ENCODE data around the gene CDK17.
"Not testable (repeated sequence)": the region's sequence is repeated elsewhere in the genome, so short reads cannot be mapped to it uniquely, and the experiment has no call there.

CDK17 gene

DNA sequence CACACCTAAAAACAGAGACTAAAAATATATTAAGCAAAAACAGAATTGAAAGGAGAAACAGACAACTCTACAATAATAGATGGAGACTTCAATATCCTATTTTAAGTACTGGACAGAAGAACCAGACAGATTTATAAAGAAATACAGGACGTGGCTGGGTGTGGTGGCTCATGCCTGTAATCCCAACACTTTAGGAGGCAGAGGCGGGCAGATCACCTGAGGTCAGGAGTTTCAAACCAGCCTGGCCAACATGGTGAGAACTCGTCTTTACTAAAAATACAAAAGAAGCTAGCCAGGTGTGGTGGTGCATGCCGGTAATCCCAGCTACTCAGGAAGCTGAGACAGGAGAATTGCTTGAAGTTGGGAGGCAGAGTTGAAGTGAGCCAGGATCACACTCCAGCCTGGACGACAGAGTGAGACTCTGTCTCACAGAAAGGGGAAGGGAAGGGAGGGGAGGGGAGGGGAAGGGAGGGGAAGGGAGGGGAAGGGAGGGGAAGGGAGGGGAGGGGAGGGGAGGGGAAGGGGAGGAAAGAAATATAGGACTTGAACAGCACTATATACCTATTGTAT is 53.0 kb downstream of the CDK17 start:
- Histone ChIP-seq H3K4me1 (ENCODE audit: insufficient read depth, low read length) (0 out of 2 replicates have a peak, but pooled peaks cover 3% of the 10 kb centered on the region), H3K9me3 (ENCODE audit: insufficient read depth, low read depth, low read length) (0 out of 2 replicates have a peak, but pooled peaks cover 7% of the 10 kb centered on the region), H3K9ac (ENCODE audit: low read depth, low read length) (no peak overlapping the region), H3K27ac (ENCODE audit: low read length) (no peak overlapping the region), H3K27me3 (ENCODE audit: insufficient read depth, low read length) (no peaks in the 10 kb centered on the region), H3K4me3 (ENCODE audit: low read length) (no peak overlapping the region), H3K36me3 (ENCODE audit: insufficient read depth, low read depth, low read length) (no peaks in the 10 kb centered on the region; the same call in 1 of the 2 replicates)

GRCh38 chr12:96346716-96347115 is 53.5 kb downstream of the CDK17 start:
- not testable (repeated sequence) for H3K4me1 ChIP-seq (ENCODE audit: insufficient read depth, low read length); H3K4me3 ChIP-seq (ENCODE audit: low read length); H3K27me3 ChIP-seq (ENCODE audit: insufficient read depth, low read length); H3K9ac ChIP-seq (ENCODE audit: low read depth, low read length); H3K27ac ChIP-seq (ENCODE audit: low read length); H3K9me3 ChIP-seq (ENCODE audit: insufficient read depth, low read depth, low read length); H3K36me3 ChIP-seq (ENCODE audit: insufficient read depth, low read depth, low read length)

DNA sequence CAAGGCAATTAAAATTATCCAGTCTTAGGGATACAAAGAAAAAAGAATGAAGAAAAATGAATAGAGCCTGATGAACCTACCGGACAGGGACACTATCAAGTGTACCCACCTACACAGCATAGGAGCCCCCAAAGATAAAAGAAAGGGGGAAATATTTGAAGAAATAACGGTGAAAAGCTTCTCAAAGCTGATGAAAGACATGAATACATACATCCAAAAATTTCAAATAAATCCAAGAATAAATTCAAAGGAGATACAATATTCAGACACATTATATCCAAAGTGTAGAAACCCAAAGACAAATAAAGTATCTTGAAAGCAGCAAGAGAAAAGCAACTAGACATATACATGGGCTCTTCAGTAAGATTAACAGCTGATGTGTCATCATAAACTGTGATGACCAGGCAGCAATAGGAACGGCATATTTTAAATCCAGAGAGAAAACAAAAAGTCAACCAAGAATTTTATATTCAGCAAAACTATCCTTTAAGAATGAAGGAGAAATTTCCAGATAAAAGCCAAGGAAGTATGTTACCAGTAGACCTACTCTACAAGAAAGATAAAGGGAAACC is 56.0 kb downstream of the CDK17 start:
- no peaks in the 10 kb centered on the region; the same call in 1 of the 2 replicates for H3K36me3 ChIP-seq (ENCODE audit: insufficient read depth, low read depth, low read length)
- no peak overlapping the region for H3K4me3 ChIP-seq (ENCODE audit: low read length)
- 0 out of 2 replicates have a peak, but pooled peaks cover 3% of the 10 kb centered on the region for H3K4me1 ChIP-seq (ENCODE audit: insufficient read depth, low read length)
- no peaks in the 10 kb centered on the region for H3K27me3 ChIP-seq (ENCODE audit: insufficient read depth, low read length)
- H3K9ac ChIP-seq (ENCODE audit: low read depth, low read length): no peak overlapping the region
- H3K27ac ChIP-seq (ENCODE audit: low read length): no peak overlapping the region
- 0 out of 2 replicates have a peak, but pooled peaks cover 7% of the 10 kb centered on the region for H3K9me3 ChIP-seq (ENCODE audit: insufficient read depth, low read depth, low read length)

GRCh38 chr12:96343347-96343954 is 56.8 kb downstream of the CDK17 start:
- H3K9me3 ChIP-seq (ENCODE audit: insufficient read depth, low read depth, low read length): 0 out of 2 replicates have a peak, but pooled peaks cover 7% of the 10 kb centered on the region
- 0 out of 2 replicates have a peak, but pooled peaks cover 3% of the 10 kb centered on the region for H3K4me1 ChIP-seq (ENCODE audit: insufficient read depth, low read length)
- no peaks in the 10 kb centered on the region for H3K27me3 ChIP-seq (ENCODE audit: insufficient read depth, low read length)
- no peak overlapping the region for H3K4me3 ChIP-seq (ENCODE audit: low read length)
- H3K36me3 ChIP-seq (ENCODE audit: insufficient read depth, low read depth, low read length): no peaks in the 10 kb centered on the region; the same call in 1 of the 2 replicates
- H3K27ac ChIP-seq (ENCODE audit: low read length): no peak overlapping the region
- no peak overlapping the region for H3K9ac ChIP-seq (ENCODE audit: low read depth, low read length)

GRCh38 chr12:96339666-96340065 is 60.6 kb downstream of the CDK17 start:
- not testable (repeated sequence) for H3K4me1 ChIP-seq (ENCODE audit: insufficient read depth, low read length); H3K4me3 ChIP-seq (ENCODE audit: low read length); H3K36me3 ChIP-seq (ENCODE audit: insufficient read depth, low read depth, low read length); H3K9ac ChIP-seq (ENCODE audit: low read depth, low read length); H3K27me3 ChIP-seq (ENCODE audit: insufficient read depth, low read length); H3K27ac ChIP-seq (ENCODE audit: low read length)
- peaks cover 18% of the 10 kb centered on the region; the same call in 1 of the 2 replicates for H3K9me3 ChIP-seq (ENCODE audit: insufficient read depth, low read depth, low read length)

DNA sequence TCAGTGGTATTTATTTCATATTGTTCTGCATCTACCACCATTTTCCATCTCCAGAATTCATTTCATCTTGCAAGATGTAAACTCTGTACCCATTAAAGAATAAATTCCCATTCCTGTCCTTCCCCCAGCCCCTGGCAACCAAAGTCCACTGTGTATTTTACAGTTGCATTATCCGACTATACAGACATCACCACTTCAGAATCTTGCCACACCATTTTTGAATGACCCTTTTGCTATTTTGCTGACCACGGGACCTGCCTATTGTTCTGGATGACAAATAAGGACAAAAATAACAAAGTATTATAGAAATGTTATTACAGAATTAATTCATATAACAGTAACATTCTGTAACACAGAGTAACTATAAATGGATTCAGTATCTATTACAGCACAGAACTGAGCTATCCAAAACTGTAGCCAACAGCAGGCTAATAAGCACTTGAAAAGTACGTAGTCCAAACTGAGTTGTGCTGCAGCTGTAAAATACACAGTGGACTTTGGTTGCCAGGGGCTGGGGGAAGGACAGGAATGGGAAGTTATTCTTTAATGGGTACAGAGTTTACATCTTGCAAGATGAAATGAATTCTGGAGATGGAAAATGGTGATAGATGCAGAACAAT is 61.3 kb downstream of the CDK17 start:
- H3K9me3 ChIP-seq (ENCODE audit: insufficient read depth, low read depth, low read length): peaks cover 11% of the 10 kb centered on the region; the same call in 1 of the 2 replicates
- no peak overlapping the region for H3K27ac ChIP-seq (ENCODE audit: low read length)
- H3K27me3 ChIP-seq (ENCODE audit: insufficient read depth, low read length): no peaks in the 10 kb centered on the region
- H3K9ac ChIP-seq (ENCODE audit: low read depth, low read length): no peak overlapping the region
- H3K36me3 ChIP-seq (ENCODE audit: insufficient read depth, low read depth, low read length): no peaks in the 10 kb centered on the region
- H3K4me3 ChIP-seq (ENCODE audit: low read length): no peak overlapping the region
- H3K4me1 ChIP-seq (ENCODE audit: insufficient read depth, low read length): 0 out of 2 replicates have a peak, but pooled peaks cover 2% of the 10 kb centered on the region

DNA sequence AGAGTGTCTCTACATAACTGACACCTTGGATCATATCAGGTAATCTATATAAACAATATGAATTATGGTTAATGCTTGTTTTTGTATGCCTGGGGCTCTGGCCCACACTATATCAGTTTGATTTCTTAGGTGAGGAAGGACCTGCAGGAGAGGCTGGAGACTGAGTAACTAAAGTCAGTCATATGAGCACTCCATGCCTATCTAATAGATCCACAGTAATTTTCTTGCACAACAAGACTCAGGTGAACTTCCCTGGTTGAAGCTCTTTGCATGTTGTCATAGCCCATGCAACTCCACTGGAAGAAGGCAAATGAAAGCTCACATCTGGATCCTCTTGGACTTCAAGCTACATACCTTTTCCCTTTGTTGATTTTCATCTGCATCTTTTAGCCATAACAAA is 62.3 kb downstream of the CDK17 start:
- Histone ChIP-seq H3K27ac (ENCODE audit: low read length) (no peak overlapping the region), H3K27me3 (ENCODE audit: insufficient read depth, low read length) (no peaks in the 10 kb centered on the region), H3K4me3 (ENCODE audit: low read length) (no peak overlapping the region), H3K9me3 (ENCODE audit: insufficient read depth, low read depth, low read length) (peaks cover 11% of the 10 kb centered on the region; the same call in 1 of the 2 replicates), H3K9ac (ENCODE audit: low read depth, low read length) (no peak overlapping the region), H3K4me1 (ENCODE audit: insufficient read depth, low read length) (0 out of 2 replicates have a peak, but pooled peaks cover 2% of the 10 kb centered on the region), H3K36me3 (ENCODE audit: insufficient read depth, low read depth, low read length) (no peaks in the 10 kb centered on the region)

DNA sequence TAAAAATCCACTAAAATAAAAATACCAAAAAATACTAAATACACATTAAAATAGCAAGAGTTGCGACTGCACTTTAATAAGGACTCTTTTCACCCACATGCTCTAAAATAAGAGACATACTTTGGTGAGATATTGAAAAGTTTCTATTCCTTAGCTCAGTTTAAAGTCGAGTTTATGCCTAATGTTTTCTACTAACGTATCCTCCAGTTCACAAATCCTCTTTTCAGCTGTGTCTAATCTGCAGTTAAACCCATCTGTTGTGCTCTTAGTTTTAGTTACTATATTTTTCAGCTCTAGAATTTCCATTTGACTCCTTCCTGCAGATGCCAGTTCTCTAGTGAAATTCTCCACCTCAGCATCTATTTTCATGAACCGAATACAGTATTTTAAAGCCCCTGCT is 63.8 kb downstream of the CDK17 start:
- no peak overlapping the region for H3K4me3 ChIP-seq (ENCODE audit: low read length)
- 0 out of 2 replicates have a peak, but pooled peaks cover 2% of the 10 kb centered on the region for H3K4me1 ChIP-seq (ENCODE audit: insufficient read depth, low read length)
- no peak overlapping the region for H3K27ac ChIP-seq (ENCODE audit: low read length)
- H3K36me3 ChIP-seq (ENCODE audit: insufficient read depth, low read depth, low read length): no peaks in the 10 kb centered on the region
- no peak overlapping the region for H3K9ac ChIP-seq (ENCODE audit: low read depth, low read length)
- H3K9me3 ChIP-seq (ENCODE audit: insufficient read depth, low read depth, low read length): peaks cover 11% of the 10 kb centered on the region; the same call in 1 of the 2 replicates
- no peaks in the 10 kb centered on the region for H3K27me3 ChIP-seq (ENCODE audit: insufficient read depth, low read length)

GRCh38 chr12:96335270-96335669 is 65.0 kb downstream of the CDK17 start:
- H3K36me3 ChIP-seq (ENCODE audit: insufficient read depth, low read depth, low read length): no peaks in the 10 kb centered on the region
- H3K4me3 ChIP-seq (ENCODE audit: low read length): no peak overlapping the region
- H3K27ac ChIP-seq (ENCODE audit: low read length): no peak overlapping the region
- H3K27me3 ChIP-seq (ENCODE audit: insufficient read depth, low read length): no peaks in the 10 kb centered on the region
- peaks cover 11% of the 10 kb centered on the region; the same call in 1 of the 2 replicates for H3K9me3 ChIP-seq (ENCODE audit: insufficient read depth, low read depth, low read length)
- H3K4me1 ChIP-seq (ENCODE audit: insufficient read depth, low read length): 0 out of 2 replicates have a peak, but pooled peaks cover 2% of the 10 kb centered on the region
- H3K9ac ChIP-seq (ENCODE audit: low read depth, low read length): no peak overlapping the region

DNA sequence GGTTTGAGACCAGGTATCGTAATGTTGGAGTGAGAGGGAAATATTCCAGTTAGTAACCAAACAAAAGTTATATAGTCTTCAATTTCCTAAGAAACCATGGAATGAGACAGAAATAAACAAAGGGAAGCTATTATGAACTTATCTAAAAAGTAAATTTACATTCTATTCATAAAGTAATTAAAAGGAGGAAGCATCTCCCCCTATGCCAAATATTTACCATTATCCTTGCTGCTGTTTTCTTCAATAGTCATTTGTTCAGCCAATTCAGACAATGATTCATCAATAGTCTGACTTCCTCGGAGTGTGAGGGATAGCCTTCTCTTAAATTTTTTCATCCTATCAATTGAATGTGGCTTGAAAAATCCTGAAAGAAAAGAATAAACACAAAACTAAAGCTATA is 65.7 kb downstream of the CDK17 start:
- H3K4me3 ChIP-seq (ENCODE audit: low read length): no peak overlapping the region
- H3K9me3 ChIP-seq (ENCODE audit: insufficient read depth, low read depth, low read length): peaks cover 11% of the 10 kb centered on the region; the same call in 1 of the 2 replicates
- H3K9ac ChIP-seq (ENCODE audit: low read depth, low read length): no peak overlapping the region
- H3K36me3 ChIP-seq (ENCODE audit: insufficient read depth, low read depth, low read length): no peaks in the 10 kb centered on the region
- 0 out of 2 replicates have a peak, but pooled peaks cover 2% of the 10 kb centered on the region for H3K4me1 ChIP-seq (ENCODE audit: insufficient read depth, low read length)
- H3K27ac ChIP-seq (ENCODE audit: low read length): no peak overlapping the region
- H3K27me3 ChIP-seq (ENCODE audit: insufficient read depth, low read length): no peaks in the 10 kb centered on the region

GRCh38 chr12:96329545-96329944 is 70.7 kb downstream of the CDK17 start:
- Histone ChIP-seq H3K4me1 (ENCODE audit: insufficient read depth, low read length) (peaks cover 7% of the 10 kb centered on the region; the same call in 1 of the 2 replicates), H3K4me3 (ENCODE audit: low read length) (no peak overlapping the region), H3K9me3 (ENCODE audit: insufficient read depth, low read depth, low read length) (no peaks in the 10 kb centered on the region), H3K27me3 (ENCODE audit: insufficient read depth, low read length) (no peaks in the 10 kb centered on the region), H3K9ac (ENCODE audit: low read depth, low read length) (no peak overlapping the region), H3K36me3 (ENCODE audit: insufficient read depth, low read depth, low read length) (no peaks in the 10 kb centered on the region), H3K27ac (ENCODE audit: low read length) (no peak overlapping the region)

Measured in iPS-20b (cell line).